GM12878 (cell line): ENCODE data around the gene APBB1IP. TPM values are rescaled to one million over a fixed set of nuclear protein-coding genes. Genes with fewer than 3 reads are reported as not detected.
A peak's percentile ranks its signal among the peaks of the same experiment; 100 is the strongest.

Experiments used
- CBX5 ChIP-seq: sonication (generic); IDR thresholded peaks from 2 replicates; pipeline ENCODE4 v1.6.1; 2016; ENCODE audit warnings: low read depth, moderate library complexity, mild to moderate bottlenecking, inconsistent platforms
- EGR1 ChIP-seq, 2 experiments: IDR thresholded peaks; 1 replicate in 1 of 2; 2 replicates in 1 of 2; pipeline ENCODE4 v1.6.1; 2011 to 2012; ENCODE audit warnings: low read depth in 2 of 2, low read length in 2 of 2, borderline replicate concordance in 1 of 2, mild to moderate bottlenecking in 1 of 2, moderate library complexity in 1 of 2
- EP300 ChIP-seq, 2 experiments: fragments of 150-350 bp in 1 of 2; IDR thresholded peaks; 2 replicates each; pipeline ENCODE4 v1.6.1; 2011 to 2012; ENCODE audit warnings: low read depth in 2 of 2, low read length in 2 of 2, borderline replicate concordance in 1 of 2, improper control_type of control experiment in 1 of 2, inconsistent platforms in 1 of 2; ENCODE audit not compliant: control insufficient read depth in 1 of 2
- EZH2 ChIP-seq: IDR thresholded peaks from 2 replicates; pipeline ENCODE4 v1.6.1; 2012; ENCODE audit warnings: low read depth, mild to moderate bottlenecking, control low read depth, inconsistent platforms, low read length, borderline replicate concordance; ENCODE audit not compliant: control insufficient read depth
- GATAD2B ChIP-seq: fragments of 450-650 bp; conservative IDR thresholded peaks from 2 replicates; pipeline ENCODE4 v1.6.1; 2017; ENCODE audit warnings: low read depth, mild to moderate bottlenecking, moderate library complexity
- NR2C2 ChIP-seq: IDR thresholded peaks from 2 replicates; pipeline ENCODE4 v1.6.1; 2011; ENCODE audit warnings: borderline replicate concordance, low read depth; ENCODE audit not compliant: control insufficient read depth, insufficient read length
- NR2F1 ChIP-seq: fragments of 450-650 bp; conservative IDR thresholded peaks from 2 replicates; pipeline ENCODE4 v1.6.1; 2017; ENCODE audit warnings: mild to moderate bottlenecking
- POLR2A ChIP-seq: IDR thresholded peaks from 2 replicates; pipeline ENCODE4 v1.6.1; 2011; ENCODE audit warnings: low read depth, mild to moderate bottlenecking, low read length
- POLR2AphosphoS2 ChIP-seq: IDR thresholded peaks from 2 replicates; pipeline ENCODE4 v1.6.1; 2011; ENCODE audit warnings: low read depth, mild to moderate bottlenecking, low read length, improper control_type of control experiment, moderate library complexity
- RBBP5 ChIP-seq: fragments of 200-600 bp; sonication (generic); conservative IDR thresholded peaks from 2 replicates; pipeline ENCODE4 v1.6.1; 2016
- SMAD5 ChIP-seq: IDR thresholded peaks from 2 replicates; pipeline ENCODE4 v1.6.1; 2016; ENCODE audit warnings: antibody characterized with exemption, low read depth
- SP1 ChIP-seq: IDR thresholded peaks from one replicate; pipeline ENCODE4 v1.6.1; 2011; ENCODE audit warnings: low read depth, low read length
- SUPT20H ChIP-seq: IDR thresholded peaks from 2 replicates; pipeline ENCODE4 v1.6.1; 2011; ENCODE audit warnings: low read depth, mild to moderate bottlenecking, low read length, moderate library complexity, borderline replicate concordance; ENCODE audit not compliant: control insufficient read depth
- TAF1 ChIP-seq: IDR thresholded peaks from 2 replicates; pipeline ENCODE4 v1.6.1; 2011; ENCODE audit warnings: mild to moderate bottlenecking, low read depth, low read length, borderline replicate concordance
- TARDBP ChIP-seq: IDR thresholded peaks from 2 replicates; pipeline ENCODE4 v1.6.1; 2016; ENCODE audit warnings: borderline replicate concordance
- YBX1 ChIP-seq: fragments of 450-650 bp; IDR thresholded peaks from 2 replicates; pipeline ENCODE4 v1.6.1; 2016; ENCODE audit warnings: antibody characterized with exemption
- ZNF24 ChIP-seq: fragments of 450-650 bp; IDR thresholded peaks from 2 replicates; pipeline ENCODE4 v1.6.1; 2017; ENCODE audit warnings: antibody characterized with exemption, mild to moderate bottlenecking
- ZNF384 ChIP-seq: IDR thresholded peaks from 2 replicates; pipeline ENCODE4 v1.6.1; 2012; ENCODE audit warnings: low read depth, mild to moderate bottlenecking, low read length, improper control_type of control experiment, borderline replicate concordance
- polyA plus RNA-seq, 11 experiments: library from polyadenylated mRNA; depleted of rRNA in 4 of 11; unstranded in 6 of 11; stranded (reverse) in 5 of 11; fragments of >200 nt; fragmentation: Nextera tagmentation in 4 of 11; fragmentation: Illumina TruSeq in 1 of 11; extraction: Ambion mirVana in 4 of 11; extraction: Trizol in 1 of 11; gene quantifications; 1 replicate in 1 of 11; 2 replicates in 10 of 11; pipeline versions ENCODE4 v1.2.1 to v1.2.3, GENCODE V29; 2011 to 2016; ENCODE audit warnings: inconsistent platforms in 2 of 11, missing spikeins in 2 of 11, low read depth in 1 of 11
- total RNA-seq, 4 experiments: library from RNA; depleted of rRNA in 3 of 4; stranded (reverse); fragments of >200 nt in 3 of 4; fragmentation: Illumina TruSeq in 1 of 4; extraction: Trizol in 1 of 4; gene quantifications; 2 replicates each; pipeline versions ENCODE4 v1.2.1 to v1.2.3, GENCODE V29; 2013 to 2021
- TF ChIP-seq, protein P1 (sequence below): fragments of 450-650 bp; IDR thresholded peaks from 2 replicates; pipeline ENCODE4 v1.6.1; 2017; ENCODE audit warnings: mild to moderate bottlenecking, low read depth, inconsistent platforms; ENCODE audit not compliant: poor library complexity, severe bottlenecking
- TF ChIP-seq, protein P2 (sequence below): fragments of 450-650 bp; conservative IDR thresholded peaks from 2 replicates; pipeline ENCODE4 v1.6.1; 2017; ENCODE audit warnings: mild to moderate bottlenecking, moderate library complexity
- TF ChIP-seq, protein P3 (sequence below), 3 experiments: IDR thresholded peaks in 2 of 3; conservative IDR thresholded peaks in 1 of 3; 2 replicates each; pipeline ENCODE4 v1.5.1; 2011; ENCODE audit warnings: low read depth in 3 of 3, low read length in 3 of 3, mild to moderate bottlenecking in 3 of 3, control low read depth in 2 of 3, moderate library complexity in 2 of 3, inconsistent platforms in 1 of 3, mixed read lengths in 1 of 3; ENCODE audit not compliant: control insufficient read depth in 2 of 3, insufficient read depth in 1 of 3; ENCODE audit errors: extremely low read depth in 1 of 3
- TF ChIP-seq, protein P4 (sequence below): fragments of 450-650 bp; IDR thresholded peaks from 2 replicates; pipeline ENCODE4 v1.6.1; 2016; ENCODE audit warnings: mild to moderate bottlenecking

The APBB1IP gene
- total and polyA plus RNA-seq, 10 of the 15 experiments (the other 5 are each of a cell fraction or from before 2014, with no cell fraction given): 7.3 to 67.4 (median 19.9) TPM

DNA sequence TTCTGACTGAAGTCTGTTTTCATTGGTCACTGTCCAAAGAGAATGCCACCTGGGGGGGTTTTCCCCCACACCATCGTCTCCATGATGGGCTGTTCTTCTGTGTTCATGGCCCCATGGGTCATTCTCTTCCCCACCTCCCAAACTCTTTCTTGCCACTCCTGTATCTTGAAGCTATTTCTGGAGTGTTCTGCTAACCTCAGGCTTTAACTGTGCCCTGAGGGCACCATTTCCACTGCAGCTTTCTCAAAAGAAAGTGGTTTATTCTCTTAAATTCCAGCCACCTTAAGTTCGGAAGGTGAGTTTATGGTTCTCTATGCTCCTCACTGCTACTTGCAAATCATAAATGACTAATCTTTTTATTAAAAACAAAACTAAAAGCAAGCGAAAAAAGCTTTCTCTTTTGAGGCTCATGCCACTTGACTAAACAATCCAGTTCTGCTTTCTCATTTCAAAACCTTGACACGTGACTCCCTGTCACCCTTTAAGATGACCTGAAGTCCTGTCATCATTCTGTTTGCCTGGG lies 7.4 kb upstream of the APBB1IP start (continued):
- TF ChIP-seq, protein P1, sequence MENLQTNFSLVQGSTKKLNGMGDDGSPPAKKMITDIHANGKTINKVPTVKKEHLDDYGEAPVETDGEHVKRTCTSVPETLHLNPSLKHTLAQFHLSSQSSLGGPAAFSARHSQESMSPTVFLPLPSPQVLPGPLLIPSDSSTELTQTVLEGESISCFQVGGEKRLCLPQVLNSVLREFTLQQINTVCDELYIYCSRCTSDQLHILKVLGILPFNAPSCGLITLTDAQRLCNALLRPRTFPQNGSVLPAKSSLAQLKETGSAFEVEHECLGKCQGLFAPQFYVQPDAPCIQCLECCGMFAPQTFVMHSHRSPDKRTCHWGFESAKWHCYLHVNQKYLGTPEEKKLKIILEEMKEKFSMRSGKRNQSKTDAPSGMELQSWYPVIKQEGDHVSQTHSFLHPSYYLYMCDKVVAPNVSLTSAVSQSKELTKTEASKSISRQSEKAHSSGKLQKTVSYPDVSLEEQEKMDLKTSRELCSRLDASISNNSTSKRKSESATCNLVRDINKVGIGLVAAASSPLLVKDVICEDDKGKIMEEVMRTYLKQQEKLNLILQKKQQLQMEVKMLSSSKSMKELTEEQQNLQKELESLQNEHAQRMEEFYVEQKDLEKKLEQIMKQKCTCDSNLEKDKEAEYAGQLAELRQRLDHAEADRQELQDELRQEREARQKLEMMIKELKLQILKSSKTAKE: peak; percentile 65
- TF ChIP-seq SMAD5 (no peak), TAF1 (peak; percentile 21; the same call in 1 of the 2 replicates), GATAD2B (0 out of 2 replicates have a peak, but pooled peaks have one; percentile 4), POLR2A (no peak), ZNF24 (no peak), RBBP5 (peak; percentile 66; the same call in 1 of the 2 replicates), EZH2 (no peak), SUPT20H (no peak), TARDBP (no peak), CBX5 (peak; percentile 77; the same call in 1 of the 2 replicates), SP1 (no peak), YBX1 (no peak), NR2F1 (peak; percentile 67), EP300 (IDR thresholded peaks at IDR 0.05; ENCODE audit: borderline replicate concordance in 1 of 2, control insufficient read depth in 1 of 2, low read depth in 2 of 2, low read length in 2 of 2) (peak; percentile 38 to 60; a peak in 2 of 4 replicates), POLR2AphosphoS2 (no peak), NR2C2 (no peak), ZNF384 (no peak; the same call in 1 of the 2 replicates), EGR1 (IDR thresholded peaks at IDR 0.05; ENCODE audit: borderline replicate concordance in 1 of 2, low read depth in 2 of 2, low read length in 2 of 2) (no peak)
- TF ChIP-seq, protein P2, sequence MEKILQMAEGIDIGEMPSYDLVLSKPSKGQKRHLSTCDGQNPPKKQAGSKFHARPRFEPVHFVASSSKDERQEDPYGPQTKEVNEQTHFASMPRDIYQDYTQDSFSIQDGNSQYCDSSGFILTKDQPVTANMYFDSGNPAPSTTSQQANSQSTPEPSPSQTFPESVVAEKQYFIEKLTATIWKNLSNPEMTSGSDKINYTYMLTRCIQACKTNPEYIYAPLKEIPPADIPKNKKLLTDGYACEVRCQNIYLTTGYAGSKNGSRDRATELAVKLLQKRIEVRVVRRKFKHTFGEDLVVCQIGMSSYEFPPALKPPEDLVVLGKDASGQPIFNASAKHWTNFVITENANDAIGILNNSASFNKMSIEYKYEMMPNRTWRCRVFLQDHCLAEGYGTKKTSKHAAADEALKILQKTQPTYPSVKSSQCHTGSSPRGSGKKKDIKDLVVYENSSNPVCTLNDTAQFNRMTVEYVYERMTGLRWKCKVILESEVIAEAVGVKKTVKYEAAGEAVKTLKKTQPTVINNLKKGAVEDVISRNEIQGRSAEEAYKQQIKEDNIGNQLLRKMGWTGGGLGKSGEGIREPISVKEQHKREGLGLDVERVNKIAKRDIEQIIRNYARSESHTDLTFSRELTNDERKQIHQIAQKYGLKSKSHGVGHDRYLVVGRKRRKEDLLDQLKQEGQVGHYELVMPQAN: no peak
- TF ChIP-seq, protein P3, sequence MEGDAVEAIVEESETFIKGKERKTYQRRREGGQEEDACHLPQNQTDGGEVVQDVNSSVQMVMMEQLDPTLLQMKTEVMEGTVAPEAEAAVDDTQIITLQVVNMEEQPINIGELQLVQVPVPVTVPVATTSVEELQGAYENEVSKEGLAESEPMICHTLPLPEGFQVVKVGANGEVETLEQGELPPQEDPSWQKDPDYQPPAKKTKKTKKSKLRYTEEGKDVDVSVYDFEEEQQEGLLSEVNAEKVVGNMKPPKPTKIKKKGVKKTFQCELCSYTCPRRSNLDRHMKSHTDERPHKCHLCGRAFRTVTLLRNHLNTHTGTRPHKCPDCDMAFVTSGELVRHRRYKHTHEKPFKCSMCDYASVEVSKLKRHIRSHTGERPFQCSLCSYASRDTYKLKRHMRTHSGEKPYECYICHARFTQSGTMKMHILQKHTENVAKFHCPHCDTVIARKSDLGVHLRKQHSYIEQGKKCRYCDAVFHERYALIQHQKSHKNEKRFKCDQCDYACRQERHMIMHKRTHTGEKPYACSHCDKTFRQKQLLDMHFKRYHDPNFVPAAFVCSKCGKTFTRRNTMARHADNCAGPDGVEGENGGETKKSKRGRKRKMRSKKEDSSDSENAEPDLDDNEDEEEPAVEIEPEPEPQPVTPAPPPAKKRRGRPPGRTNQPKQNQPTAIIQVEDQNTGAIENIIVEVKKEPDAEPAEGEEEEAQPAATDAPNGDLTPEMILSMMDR (IDR thresholded peaks at IDR 0.05 in 2 of 3, conservative IDR thresholded peaks at IDR 0.05 in 1 of 3; ENCODE audit: control insufficient read depth in 2 of 3, extremely low read depth in 1 of 3, insufficient read depth in 1 of 3, low read depth in 3 of 3, low read length in 3 of 3): no peak
- TF ChIP-seq, protein P4, sequence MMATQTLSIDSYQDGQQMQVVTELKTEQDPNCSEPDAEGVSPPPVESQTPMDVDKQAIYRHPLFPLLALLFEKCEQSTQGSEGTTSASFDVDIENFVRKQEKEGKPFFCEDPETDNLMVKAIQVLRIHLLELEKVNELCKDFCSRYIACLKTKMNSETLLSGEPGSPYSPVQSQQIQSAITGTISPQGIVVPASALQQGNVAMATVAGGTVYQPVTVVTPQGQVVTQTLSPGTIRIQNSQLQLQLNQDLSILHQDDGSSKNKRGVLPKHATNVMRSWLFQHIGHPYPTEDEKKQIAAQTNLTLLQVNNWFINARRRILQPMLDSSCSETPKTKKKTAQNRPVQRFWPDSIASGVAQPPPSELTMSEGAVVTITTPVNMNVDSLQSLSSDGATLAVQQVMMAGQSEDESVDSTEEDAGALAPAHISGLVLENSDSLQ: peak; percentile 82
